GM18858 (cell line): Measurements from ENCODE around the gene REC8.
"Not testable (repeated sequence)": the region's sequence is repeated elsewhere in the genome, so short reads cannot be mapped to it uniquely, and the experiment has no call there.

Experiments used
- ATAC-seq: cut with Tn5 transposase; IDR thresholded peaks from one replicate; pipeline ENCODE4 v1.9.1; 2021; ENCODE audit not compliant: unreplicated experiment

Gene REC8

DNA sequence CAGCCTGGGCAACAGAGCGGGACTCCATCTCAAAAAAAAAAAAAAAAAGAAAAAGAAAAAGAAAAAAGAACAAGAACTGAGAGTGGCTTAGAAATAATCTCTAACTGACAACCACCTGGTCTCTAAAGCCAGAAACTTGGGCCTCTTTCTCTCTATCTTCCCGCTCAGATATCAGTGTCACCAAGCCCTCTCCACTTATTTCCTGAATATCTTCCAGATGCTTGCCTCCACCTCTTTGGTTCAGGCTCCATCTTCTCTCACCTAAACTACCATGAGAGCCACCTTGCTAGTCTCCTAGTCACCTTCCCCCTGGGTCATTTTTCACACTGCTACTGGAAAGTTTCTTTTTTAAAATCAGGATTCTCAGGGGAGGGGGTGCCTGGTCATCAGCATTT, 25.2 kb downstream of the REC8 start:
- ATAC-seq = no peak

DNA sequence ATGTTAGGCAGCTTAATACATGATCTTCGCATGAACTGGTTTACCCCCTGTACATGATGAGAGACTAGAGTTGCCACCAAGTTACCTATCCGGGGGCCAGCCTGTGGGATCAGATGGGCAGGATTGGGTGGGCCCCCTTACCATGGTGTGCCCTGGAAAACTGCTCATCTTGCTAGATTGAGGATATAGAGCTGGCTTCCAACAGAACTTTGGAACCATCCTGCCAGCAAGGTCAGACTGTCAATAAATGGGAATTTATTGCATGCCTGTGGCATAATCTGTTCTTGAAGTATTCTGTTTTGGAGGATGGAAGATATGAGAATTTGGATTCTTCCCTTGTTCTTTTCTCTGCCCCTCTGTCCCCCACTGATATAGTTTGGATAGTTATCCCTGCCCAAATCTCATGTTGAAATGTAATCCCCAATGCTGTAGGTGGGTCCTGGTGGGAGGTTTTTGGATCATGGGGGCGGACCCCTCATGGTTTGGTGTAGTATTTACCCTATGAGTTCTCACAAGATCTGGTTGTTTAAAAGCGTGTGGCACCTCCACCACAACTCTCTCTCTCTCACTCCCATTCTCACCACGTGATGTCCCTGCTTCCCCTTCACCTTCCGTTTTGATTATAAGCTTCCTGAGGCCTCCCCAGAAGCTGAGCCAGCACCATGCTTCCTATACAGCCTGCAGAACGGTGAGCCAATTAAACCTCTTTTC, 27.1 kb downstream of the REC8 start:
- no peak for ATAC-seq

GRCh38 chr14:24202538-24202937, 30.7 kb downstream of the REC8 start:
- ATAC-seq = not testable (repeated sequence)

DNA sequence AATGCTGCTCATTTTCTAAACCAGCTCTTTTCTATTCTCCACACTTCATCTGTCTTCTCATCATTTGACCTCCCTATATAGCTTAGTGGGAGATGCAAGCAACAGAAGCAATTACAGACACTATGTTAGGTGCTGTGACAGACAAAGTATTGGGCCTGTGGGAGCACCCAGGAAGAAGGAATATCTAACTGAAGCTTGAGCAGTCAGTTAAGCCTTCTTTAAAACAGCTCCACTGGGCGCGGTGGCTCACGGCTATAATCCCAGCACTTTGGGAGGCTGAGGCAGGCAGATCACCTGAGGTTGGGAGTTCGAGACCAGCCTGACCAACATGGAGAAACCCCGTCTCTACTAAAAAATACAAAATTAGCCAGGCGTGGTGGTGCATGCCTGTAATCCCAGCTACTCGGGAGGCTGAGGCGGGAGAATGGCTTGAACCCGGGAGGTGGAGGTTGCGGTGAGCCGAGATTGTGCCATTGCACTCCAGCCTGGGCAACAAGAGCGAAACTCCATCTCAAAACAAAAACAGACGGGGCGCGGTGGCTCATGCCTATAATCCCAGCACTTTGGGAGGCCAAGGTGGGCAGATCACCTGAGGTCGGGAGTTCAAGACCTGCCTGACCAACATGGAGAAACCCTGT, 31.5 kb downstream of the REC8 start:
- not testable (repeated sequence) for ATAC-seq

DNA sequence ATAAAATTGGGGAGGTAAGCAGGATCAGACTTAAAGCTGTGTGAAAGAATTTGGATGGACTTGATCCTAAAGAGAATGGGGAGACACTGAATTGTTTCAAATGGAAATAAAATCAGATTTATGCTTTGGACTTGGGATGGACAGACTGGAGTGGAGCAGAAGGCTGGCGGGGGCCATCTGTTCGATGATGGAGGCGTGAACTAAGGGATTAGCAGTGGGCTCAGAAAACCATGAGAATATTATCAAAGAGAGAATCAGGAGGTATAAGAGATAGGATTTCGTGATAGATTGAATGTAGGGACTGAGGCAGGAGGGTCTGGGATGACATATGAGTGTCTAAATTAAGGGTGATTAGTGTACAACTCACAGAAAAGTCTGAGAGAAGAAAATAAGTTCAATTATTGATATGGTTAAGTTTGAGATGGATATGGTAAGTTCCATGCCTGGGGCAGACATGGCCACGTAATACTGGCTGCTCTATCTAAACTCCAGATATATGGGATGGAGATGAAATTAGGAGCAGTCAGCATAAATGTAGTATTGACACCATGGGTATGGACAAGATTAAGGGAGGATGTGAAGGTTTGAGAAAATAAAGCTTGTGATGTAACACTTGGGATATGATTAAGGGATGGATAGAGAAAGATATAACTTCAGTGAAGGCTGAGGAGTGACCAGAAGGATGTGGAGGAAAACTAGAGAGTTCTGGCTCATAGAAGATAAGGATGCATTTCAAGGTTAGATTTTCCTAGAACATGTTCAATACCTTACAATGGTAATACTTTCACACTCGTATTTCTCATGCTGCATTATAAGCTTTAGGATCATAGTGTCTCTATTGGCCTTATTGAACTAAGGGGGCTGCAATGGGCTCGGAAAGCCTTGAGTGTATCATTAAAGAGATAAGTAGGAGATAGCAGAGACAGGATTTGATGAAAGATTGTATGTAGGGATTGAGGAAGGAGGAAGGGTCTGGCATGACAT, 32.6 kb downstream of the REC8 start:
- no peak for ATAC-seq

DNA sequence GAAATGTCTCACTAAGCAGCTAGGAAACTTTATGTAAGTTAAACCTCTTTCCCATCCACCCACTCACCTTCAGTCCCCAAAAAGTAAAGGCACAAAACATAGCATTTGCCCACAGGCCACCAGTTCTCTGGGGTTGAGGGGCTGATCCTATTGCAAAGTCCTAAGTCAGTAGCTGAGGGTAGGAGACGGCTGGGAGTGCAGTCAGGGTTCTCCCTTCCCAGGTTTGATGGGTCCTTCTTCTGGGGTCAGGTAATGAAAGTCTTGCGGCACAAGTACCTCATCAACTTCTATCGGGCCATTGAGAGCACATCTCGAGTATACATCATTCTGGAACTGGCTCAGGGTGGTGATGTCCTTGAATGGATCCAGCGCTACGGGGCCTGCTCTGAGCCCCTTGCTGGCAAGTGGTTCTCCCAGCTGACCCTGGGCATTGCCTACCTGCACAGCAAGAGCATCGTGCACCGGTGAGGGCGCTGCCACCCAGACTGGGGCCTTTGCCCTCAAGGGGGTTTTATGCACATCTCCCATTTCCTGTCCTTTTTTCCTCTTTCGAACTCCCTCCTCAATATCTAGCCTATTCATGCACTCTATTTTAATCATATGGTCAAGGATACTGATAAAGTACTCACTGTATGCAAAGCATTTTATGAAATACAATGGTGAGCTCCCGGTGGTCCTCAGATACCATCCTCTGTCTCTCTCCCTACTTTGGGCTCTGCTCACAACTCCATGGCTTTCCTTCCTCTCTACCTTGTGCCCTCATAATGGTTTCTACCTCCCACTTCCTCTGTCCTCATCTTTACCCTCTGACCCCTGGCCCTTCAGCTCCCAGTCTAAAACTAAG, 34.6 kb downstream of the REC8 start:
- ATAC-seq = no peak

DNA sequence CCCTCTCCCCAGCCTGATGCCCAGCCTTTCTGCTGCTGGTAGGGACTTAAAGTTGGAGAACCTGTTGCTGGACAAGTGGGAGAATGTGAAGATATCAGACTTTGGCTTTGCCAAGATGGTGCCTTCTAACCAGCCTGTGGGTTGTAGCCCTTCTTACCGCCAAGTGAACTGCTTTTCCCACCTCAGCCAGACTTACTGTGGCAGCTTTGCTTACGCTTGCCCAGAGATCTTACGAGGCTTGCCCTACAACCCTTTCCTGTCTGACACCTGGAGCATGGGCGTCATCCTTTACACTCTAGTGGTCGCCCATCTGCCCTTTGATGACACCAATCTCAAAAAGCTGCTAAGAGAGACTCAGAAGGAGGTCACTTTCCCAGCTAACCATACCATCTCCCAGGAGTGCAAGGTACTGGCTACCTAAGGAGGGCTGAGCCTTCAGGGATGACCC, 35.2 kb downstream of the REC8 start:
- no peak for ATAC-seq

DNA sequence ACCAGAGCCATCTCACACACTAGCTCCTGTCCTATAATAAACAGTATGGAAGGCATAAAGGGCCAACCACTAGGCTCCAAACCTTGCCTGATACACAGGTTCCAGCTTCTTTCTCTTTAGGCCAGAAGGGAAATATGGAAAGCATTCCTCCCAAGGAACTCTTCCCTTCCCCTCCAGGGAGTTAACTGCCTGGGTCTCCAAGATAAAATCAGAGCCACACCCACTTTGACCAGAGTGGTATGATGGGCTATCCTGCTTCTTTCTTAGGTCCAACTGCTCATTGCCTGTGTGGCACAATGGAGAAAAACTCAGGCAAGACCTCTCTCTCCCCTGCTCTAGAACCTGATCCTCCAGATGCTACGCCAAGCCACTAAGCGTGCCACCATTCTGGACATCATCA, 35.7 kb downstream of the REC8 start:
- ATAC-seq = no peak

- ATAC-seq = no peak
Measured at GRCh38 chr14:24211311-24211710, 39.4 kb downstream of the REC8 start.

- peak; percentile 68 for ATAC-seq
Measured at GRCh38 chr14:24212924-24213865, 41.3 kb downstream of the REC8 start, which contains the start of gene CHMP4A. TSS of gene CHMP4A (minus strand) at chr14:24213488. CDS start at chr14:24213439, 49 bp downstream.

DNA sequence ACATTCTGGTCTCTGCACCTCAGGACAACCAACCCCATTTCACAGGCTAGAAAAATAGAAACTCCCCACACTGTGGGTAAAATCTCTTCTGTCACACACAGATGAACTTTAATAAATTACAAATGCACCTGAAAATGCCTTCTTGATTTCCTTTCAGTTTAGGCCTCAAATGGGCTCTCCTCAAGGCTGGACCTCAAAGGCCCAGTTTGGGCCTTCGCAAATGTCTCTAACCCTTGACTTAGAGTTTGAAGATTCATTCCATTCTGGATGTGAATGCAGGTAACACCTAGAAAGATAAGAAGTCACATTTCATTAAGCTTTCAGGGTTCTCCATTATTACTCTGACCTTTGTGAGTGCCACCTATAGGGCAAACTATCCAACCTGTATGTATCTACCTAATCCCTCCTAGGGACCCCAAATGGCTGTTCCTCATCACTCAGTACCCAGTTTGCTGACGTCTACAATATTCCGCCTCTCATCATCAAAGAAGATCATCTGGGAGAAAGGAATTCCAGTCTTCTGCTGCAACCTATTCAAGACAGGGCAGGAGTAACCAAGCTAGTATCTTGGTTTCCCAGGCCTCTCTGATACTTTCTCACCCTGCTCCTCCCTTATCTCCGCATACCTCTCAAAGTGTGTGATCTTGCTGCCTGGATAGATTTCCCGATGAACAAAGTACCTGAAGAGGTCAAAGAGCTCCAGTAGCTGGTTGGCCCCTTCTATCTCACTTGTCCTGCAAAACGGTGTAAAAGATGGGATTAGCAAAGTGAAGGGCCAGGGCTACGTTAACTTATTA, 42.2 kb downstream of the REC8 start:
- ATAC-seq = no peak

- peak; percentile 52 for ATAC-seq
Measured at GRCh38 chr14:24215495-24216344, 43.8 kb downstream of the REC8 start, which contains the start of gene MDP1. TSS of gene MDP1 (minus strand) at chr14:24216066. CDS start at chr14:24215955, 111 bp downstream.

DNA sequence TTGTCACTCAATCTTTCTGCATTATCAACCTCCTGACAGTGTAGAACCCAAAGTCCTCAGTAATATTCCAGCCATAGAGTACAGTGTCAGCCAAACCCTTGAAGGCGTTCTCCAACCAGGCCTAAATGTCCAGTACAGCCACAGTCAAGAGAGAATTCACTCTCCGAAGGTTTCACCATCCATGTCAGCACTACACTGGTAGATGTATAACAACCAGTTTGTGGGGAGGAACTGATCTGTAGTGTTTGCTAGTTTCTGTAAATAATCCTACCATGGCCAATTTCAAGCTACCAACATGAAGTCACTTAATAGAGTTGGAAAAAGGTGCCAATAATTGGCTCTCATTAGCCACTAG, 44.4 kb downstream of the REC8 start:
- ATAC-seq = no peak

DNA sequence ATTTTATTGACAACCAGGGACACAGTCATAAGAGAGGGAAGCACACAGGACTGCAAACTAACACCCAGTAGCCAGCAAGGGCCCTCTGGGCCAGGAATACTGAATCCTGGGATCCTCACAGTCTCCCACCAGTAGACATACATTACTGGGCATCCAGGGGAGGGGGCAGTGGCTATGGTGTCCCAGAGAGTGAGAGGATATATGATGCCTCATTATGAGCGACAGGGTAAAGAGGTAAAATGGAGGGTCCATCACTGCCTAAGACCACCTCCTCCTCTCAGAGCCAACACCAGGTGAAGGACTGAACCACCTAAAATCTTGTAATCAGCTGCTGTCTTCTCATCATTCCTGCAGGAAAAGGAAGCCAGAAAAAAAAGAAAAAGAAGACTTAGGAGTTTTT, 45.0 kb downstream of the REC8 start:
- not testable (repeated sequence) for ATAC-seq

- no peak for ATAC-seq
Measured at GRCh38 chr14:24219080-24219479, 47.2 kb downstream of the REC8 start.

GRCh38 chr14:24219521-24219920, 47.6 kb downstream of the REC8 start:
- ATAC-seq = no peak

DNA sequence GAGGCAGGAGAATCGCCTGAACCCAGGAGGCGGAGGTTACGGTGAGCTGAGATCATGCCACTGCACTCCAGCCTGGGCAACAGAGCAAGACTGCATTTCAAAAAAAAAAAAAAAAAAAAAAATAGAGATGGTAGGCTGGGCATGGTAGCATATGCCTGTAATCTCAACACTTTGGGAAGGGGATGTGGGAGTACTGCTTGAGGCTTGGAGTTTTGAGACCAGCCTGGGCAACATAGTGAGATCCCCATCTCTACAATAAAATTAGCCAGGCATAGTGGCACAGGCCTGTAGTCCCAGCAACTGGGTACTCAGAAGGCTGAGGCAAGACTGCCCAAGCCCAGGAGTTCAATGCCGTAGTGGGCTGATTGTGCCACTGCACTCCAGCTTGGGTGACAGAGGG, 51.1 kb downstream of the REC8 start:
- not testable (repeated sequence) for ATAC-seq

DNA sequence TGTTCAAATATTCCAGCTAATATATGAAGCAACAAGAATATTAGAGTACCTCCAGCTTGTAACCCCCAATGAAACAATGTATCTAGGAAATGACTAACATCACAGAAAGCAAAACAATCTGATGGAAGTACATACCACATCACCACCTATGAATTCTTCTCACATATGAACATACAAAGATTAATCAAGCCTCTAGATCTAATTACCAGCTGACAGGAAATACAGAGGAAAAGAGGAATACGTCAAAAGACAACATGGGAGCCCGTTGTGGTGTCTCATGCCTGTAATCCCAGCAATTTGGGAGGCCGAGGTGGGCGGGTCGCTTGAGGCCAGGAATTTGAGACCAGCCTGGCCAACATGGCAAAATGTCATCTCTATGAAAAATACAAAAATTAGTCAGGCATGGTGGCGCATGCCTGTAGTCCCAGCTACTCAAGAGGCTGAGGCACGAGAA, 52.8 kb downstream of the REC8 start:
- ATAC-seq = no peak
